Activated gamma-delta T cell treated with anti-CD3 and anti-CD28 coated beads, Interleukin-2, amount 50 U/mL, for 16 hours (primary cell): ENCODE results near the gene ARAF.
A peak's percentile ranks its signal among the peaks of the same experiment; 100 is the strongest.
"Not testable (repeated sequence)": the region's sequence is repeated elsewhere in the genome, so short reads cannot be mapped to it uniquely, and the experiment has no call there.

Experiments used
- DNase-seq: peaks from one replicate; pipeline ENCODE4 v3.0.0-alpha.2; 2020; ENCODE audit warnings: low read depth

The ARAF gene

GRCh38 chrX:47586043-47586787 is 25.2 kb downstream of the ARAF start:
- DNase-seq, result no peak

GRCh38 chrX:47587091-47587891 is 26.3 kb downstream of the ARAF start:
- DNase-seq, result no peak

- DNase-seq, result no peak
Observed at GRCh38 chrX:47587906-47588735, 27.1 kb downstream of the ARAF start.

- DNase-seq, result no peak
Observed at GRCh38 chrX:47590984-47591383, 30.0 kb downstream of the ARAF start.

GRCh38 chrX:47593522-47593921 is 32.5 kb downstream of the ARAF start:
- no peak for DNase-seq

GRCh38 chrX:47595716-47596251 is 34.8 kb downstream of the ARAF start:
- no peak for DNase-seq

- DNase-seq, result no peak
Observed at GRCh38 chrX:47596256-47596655, 35.3 kb downstream of the ARAF start.

GRCh38 chrX:47597222-47597621 is 36.2 kb downstream of the ARAF start:
- DNase-seq, result no peak

- DNase-seq, result not testable (repeated sequence)
Observed at GRCh38 chrX:47603125-47603524, 42.1 kb downstream of the ARAF start.

GRCh38 chrX:47605024-47605423 is 44.0 kb downstream of the ARAF start:
- DNase-seq, result no peak

- DNase-seq, result no peak
Observed at GRCh38 chrX:47607091-47607490, 46.1 kb downstream of the ARAF start.

GRCh38 chrX:47608130-47608810 is 47.3 kb downstream of the ARAF start:
- DNase-seq, result no peak

- no peak for DNase-seq
Observed at GRCh38 chrX:47610511-47610910, 49.5 kb downstream of the ARAF start.

GRCh38 chrX:47611489-47611888 is 50.5 kb downstream of the ARAF start:
- no peak for DNase-seq

GRCh38 chrX:47611926-47612325 is 50.9 kb downstream of the ARAF start:
- no peak for DNase-seq

GRCh38 chrX:47612418-47612817 is 51.4 kb downstream of the ARAF start:
- no peak for DNase-seq

GRCh38 chrX:47613082-47613481 is 52.1 kb downstream of the ARAF start:
- DNase-seq, result no peak

GRCh38 chrX:47614618-47615017 is 53.6 kb downstream of the ARAF start:
- DNase-seq, result no peak

GRCh38 chrX:47618923-47619485 is 58.0 kb downstream of the ARAF start:
- no peak for DNase-seq

- DNase-seq, result peak; percentile 61
Observed at GRCh38 chrX:47619486-47620302, 58.7 kb downstream of the ARAF start, which contains the start of gene SYN1. TSS of gene SYN1 (minus strand) at chrX:47619857. CDS start at chrX:47619728, 129 bp downstream.
